GM12878 (cell line): ENCODE results near the gene TOP1. TPM values are rescaled to one million over a fixed set of nuclear protein-coding genes. Genes with fewer than 3 reads are reported as not detected.

Experiments used
- ATAC-seq: fragments of 200-7000 bp; cut with Tn5 transposase; 3 replicates; pipeline ENCODE4 v1.9.1; 2020; ENCODE audit warnings: mild to moderate bottlenecking, moderate library complexity
- BruUV-seq: library from RNA; stranded (reverse); fragments of 400-500 nt; replicated peaks from 2 replicates; lab custom pipeline; 2021; lab: Mats Ljungman, UMichigan
- CTCF ChIA-PET: fragments of 300-600 bp; sonication (Branson Sonifier 250); formaldehyde crosslinking; extraction: SDS; loops from one replicate; lab custom pipeline; 2021; ENCODE audit warnings: inconsistent platforms; lab: Yijun Ruan, JAX
- POLR2A ChIA-PET: fragments of 350-600 bp; formaldehyde crosslinking; extraction: SDS; loops from one replicate; lab custom pipeline; 2021; ENCODE audit warnings: inconsistent platforms; lab: Charles Lee
- RAD21 ChIA-PET: fragments of 300-600 bp; sonication (Branson Sonifier 250); formaldehyde crosslinking; loops from one replicate; lab custom pipeline; 2023; ENCODE audit warnings: antibody characterized with exemption; ENCODE audit not compliant: unreplicated experiment; lab: Charles Lee
- SMC1A ChIA-PET: fragments of 300-600 bp; sonication (Branson Sonifier 250); formaldehyde crosslinking; loops from one replicate; lab custom pipeline; 2023; ENCODE audit not compliant: unreplicated experiment, uncharacterized antibody; lab: Charles Lee
- DNase-seq: peaks from one replicate; pipeline ENCODE4 v3.0.0-alpha.2; 2011; ENCODE audit warnings: low read depth, low spot score
- FAIRE-seq: peaks from 3 replicates; lab custom pipeline; 2011; peaks lifted over from hg19 to GRCh38; lab: Jason Lieb, UNC
- H2AFZ ChIP-seq: 2 replicates; pipeline ENCODE4 v1.6.0; 2011; ENCODE audit warnings: low read depth, low read length, control low read depth; ENCODE audit not compliant: control insufficient read depth
- H3K27ac ChIP-seq: 2 replicates; pipeline ENCODE4 v1.5.1; 2011; ENCODE audit warnings: control low read depth; ENCODE audit not compliant: control insufficient read depth, insufficient read depth
- H3K27me3 ChIP-seq, 2 experiments: replicated peaks in 1 of 2; 2 replicates each; pipeline versions ENCODE4 v1.6.0 to v1.6.1; 2011; ENCODE audit warnings: low read length in 1 of 2; ENCODE audit not compliant: control insufficient read depth in 2 of 2, insufficient read depth in 2 of 2
- H3K36me3 ChIP-seq, 2 experiments: 2 replicates each; pipeline ENCODE4 v1.5.1; 2011; ENCODE audit warnings: low read length in 1 of 2; ENCODE audit not compliant: control insufficient read depth in 2 of 2, insufficient read depth in 2 of 2
- H3K4me1 ChIP-seq: 2 replicates; pipeline ENCODE4 v1.6.1; 2011; ENCODE audit warnings: mild to moderate bottlenecking, low read length, moderate library complexity, mixed read lengths; ENCODE audit not compliant: control insufficient read depth, insufficient read depth
- H3K4me2 ChIP-seq: 2 replicates; pipeline ENCODE4 v1.6.0; 2011; ENCODE audit warnings: control low read depth; ENCODE audit not compliant: control insufficient read depth, insufficient read depth
- H3K4me3 ChIP-seq: fragments of 200-600 bp; sonication (generic); 2 replicates; pipeline ENCODE4 v1.5.1; 2016
- H3K79me2 ChIP-seq: 2 replicates; pipeline ENCODE4 v1.6.0; 2011; ENCODE audit warnings: low read length; ENCODE audit not compliant: control insufficient read depth, insufficient read depth
- H3K9ac ChIP-seq: 2 replicates; pipeline ENCODE4 v1.8.0; 2011; ENCODE audit warnings: low read length, control low read depth, mixed read lengths; ENCODE audit not compliant: control insufficient read depth, insufficient read depth
- H3K9me3 ChIP-seq: replicated peaks from 3 replicates; pipeline ENCODE4 v1.5.1; 2011; ENCODE audit warnings: mild to moderate bottlenecking, low read length; ENCODE audit not compliant: control insufficient read depth, insufficient read depth
- H4K20me1 ChIP-seq: 2 replicates; pipeline ENCODE4 v1.6.0; 2011; ENCODE audit not compliant: control insufficient read depth, insufficient read depth
- IKZF1 ChIP-seq: fragments of 450-650 bp; conservative IDR thresholded peaks from 2 replicates; pipeline ENCODE4 v1.6.1; 2017; ENCODE audit warnings: antibody characterized with exemption, mild to moderate bottlenecking
- RCOR1 ChIP-seq: conservative IDR thresholded peaks from 2 replicates; pipeline ENCODE4 v1.6.1; 2012; ENCODE audit warnings: low read depth, low read length, improper control_type of control experiment
- WGBS: methylation state at CpG from one replicate; pipeline ENCODE4 v1.1.6; 2016; ENCODE audit warnings: low lambda C conversion rate; ENCODE audit not compliant: insufficient replicate concordance, insufficient coverage; ENCODE audit errors: missing lambda C conversion rate; 5-methylcytosine and 5-hydroxymethylcytosine counted together
- in situ Hi-C: fragments of 300-500 bp; cut with MboI; formaldehyde crosslinking; loops from 9 replicates; pipeline ENCODE4 v1.14.3; 2018; ENCODE audit warnings: mixed read lengths
- intact Hi-C: fragments of 100-400 bp; cut with micrococcal nuclease; formaldehyde crosslinking; loops from one replicate; pipeline ENCODE4 v1.14.2; 2022; ENCODE audit not compliant: unreplicated experiment
- polyA plus RNA-seq, 11 experiments: library from polyadenylated mRNA; depleted of rRNA in 4 of 11; unstranded in 6 of 11; stranded (reverse) in 5 of 11; fragments of >200 nt; fragmentation: Nextera tagmentation in 4 of 11; fragmentation: Illumina TruSeq in 1 of 11; extraction: Ambion mirVana in 4 of 11; extraction: Trizol in 1 of 11; gene quantifications; 1 replicate in 1 of 11; 2 replicates in 10 of 11; pipeline versions ENCODE4 v1.2.1 to v1.2.3, GENCODE V29; 2011 to 2016; ENCODE audit warnings: inconsistent platforms in 2 of 11, missing spikeins in 2 of 11, low read depth in 1 of 11
- total RNA-seq, 4 experiments: library from RNA; depleted of rRNA in 3 of 4; stranded (reverse); fragments of >200 nt in 3 of 4; fragmentation: Illumina TruSeq in 1 of 4; extraction: Trizol in 1 of 4; gene quantifications; 2 replicates each; pipeline versions ENCODE4 v1.2.1 to v1.2.3, GENCODE V29; 2013 to 2021
- TF ChIP-seq, protein P1 (sequence below): IDR thresholded peaks from 2 replicates; pipeline ENCODE4 v1.6.1; 2011; ENCODE audit warnings: borderline replicate concordance, low read depth, mild to moderate bottlenecking, moderate library complexity, low read length; ENCODE audit not compliant: insufficient read depth, poor library complexity, severe bottlenecking

The TOP1 gene
- total and polyA plus RNA-seq, 10 of the 15 experiments (the other 5 are each of a cell fraction or from before 2014, with no cell fraction given): 21.5 to 128 (median 47.3) TPM

GRCh38 chr20:41145317-41145716 is 116.7 kb downstream of the TOP1 start:
- intact Hi-C loops (no loop called here), in situ Hi-C loops (no loop called here)
- H3K27me3 ChIP-seq: no peaks in the 10 kb centered on the region
- ChIA-PET SMC1A (interaction anchor here (1.9 kb wide), 1 partner anchor 11 kb away, joined by 13 read pairs; no protein-coding TSS in a partner anchor), CTCF (interaction anchor here (1.0 to 10.1 kb wide), 3 partner anchors 12 to 161 kb away, joined by 4 to 75 read pairs (median 44); no protein-coding TSS in a partner anchor), POLR2A (interaction anchor here (11.3 kb wide), 1 partner anchor 11 kb away, joined by 84 read pairs; no protein-coding TSS in a partner anchor), RAD21 (no interaction called here)
- no peak for TF ChIP-seq IKZF1
- TF ChIP-seq, protein P1, sequence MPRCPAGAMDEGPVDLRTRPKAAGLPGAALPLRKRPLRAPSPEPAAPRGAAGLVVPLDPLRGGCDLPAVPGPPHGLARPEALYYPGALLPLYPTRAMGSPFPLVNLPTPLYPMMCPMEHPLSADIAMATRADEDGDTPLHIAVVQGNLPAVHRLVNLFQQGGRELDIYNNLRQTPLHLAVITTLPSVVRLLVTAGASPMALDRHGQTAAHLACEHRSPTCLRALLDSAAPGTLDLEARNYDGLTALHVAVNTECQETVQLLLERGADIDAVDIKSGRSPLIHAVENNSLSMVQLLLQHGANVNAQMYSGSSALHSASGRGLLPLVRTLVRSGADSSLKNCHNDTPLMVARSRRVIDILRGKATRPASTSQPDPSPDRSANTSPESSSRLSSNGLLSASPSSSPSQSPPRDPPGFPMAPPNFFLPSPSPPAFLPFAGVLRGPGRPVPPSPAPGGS: no peak
- TF ChIP-seq RCOR1: no peak
- no peak overlapping the region; the same call in 1 of the 2 replicates for H3K4me2 ChIP-seq
- 100% methylated on average over 2 of the region's 2 CpGs for WGBS
- no peak overlapping the region for H3K9ac ChIP-seq
- H4K20me1 ChIP-seq: peaks cover 9% of the 10 kb centered on the region
- no peak for ATAC-seq
- no peaks in the 10 kb centered on the region for H3K9me3 ChIP-seq
- H3K4me3 ChIP-seq: no peak overlapping the region
- peaks cover 5% of the 10 kb centered on the region in 2 experiments; a peak in 3 of 4 replicates for H3K36me3 ChIP-seq
- no peak for DNase-seq
- no peak for FAIRE-seq
- peaks cover 34% of the 10 kb centered on the region for H3K4me1 ChIP-seq
- H3K27ac ChIP-seq: no peak overlapping the region
- no peak overlapping the region for H2AFZ ChIP-seq
- no TSS peak for BruUV-seq
- peaks cover 85% of the 10 kb centered on the region for H3K79me2 ChIP-seq
